Transverse colon (tissue), 4 donors: ENCODE data around the gene KLF7.

Experiments used
- EP300 ChIP-seq: sonication (generic); formaldehyde crosslinking; IDR thresholded peaks from one replicate; pipeline ENCODE4 v1.6.1; 2017; ENCODE audit warnings: antibody characterized with exemption, low read depth
- POLR2A ChIP-seq: fragments of 450-650 bp; IDR thresholded peaks from one replicate; pipeline ENCODE4 v1.6.1; 2016; ENCODE audit warnings: antibody characterized with exemption, mild to moderate bottlenecking, moderate library complexity
- POLR2AphosphoS5 ChIP-seq, 3 donors: sonication (generic); formaldehyde crosslinking; IDR thresholded peaks; one replicate each; pipeline ENCODE4 v1.6.1; 2016; ENCODE audit warnings: antibody characterized with exemption in 3 of 3
- TF ChIP-seq, protein P1 (sequence below), 5 experiments: fragments of 200-600 bp in 3 of 5; fragments of 450-650 bp in 2 of 5; sonication (generic) in 3 of 5; IDR thresholded peaks; 1 replicate in 2 of 5; 2 replicates in 3 of 5; pipeline ENCODE4 v1.5.1; 2016 to 2017; ENCODE audit warnings: antibody characterized with exemption in 5 of 5, inconsistent platforms in 3 of 5, mild to moderate bottlenecking in 2 of 5, moderate library complexity in 1 of 5

DNA sequence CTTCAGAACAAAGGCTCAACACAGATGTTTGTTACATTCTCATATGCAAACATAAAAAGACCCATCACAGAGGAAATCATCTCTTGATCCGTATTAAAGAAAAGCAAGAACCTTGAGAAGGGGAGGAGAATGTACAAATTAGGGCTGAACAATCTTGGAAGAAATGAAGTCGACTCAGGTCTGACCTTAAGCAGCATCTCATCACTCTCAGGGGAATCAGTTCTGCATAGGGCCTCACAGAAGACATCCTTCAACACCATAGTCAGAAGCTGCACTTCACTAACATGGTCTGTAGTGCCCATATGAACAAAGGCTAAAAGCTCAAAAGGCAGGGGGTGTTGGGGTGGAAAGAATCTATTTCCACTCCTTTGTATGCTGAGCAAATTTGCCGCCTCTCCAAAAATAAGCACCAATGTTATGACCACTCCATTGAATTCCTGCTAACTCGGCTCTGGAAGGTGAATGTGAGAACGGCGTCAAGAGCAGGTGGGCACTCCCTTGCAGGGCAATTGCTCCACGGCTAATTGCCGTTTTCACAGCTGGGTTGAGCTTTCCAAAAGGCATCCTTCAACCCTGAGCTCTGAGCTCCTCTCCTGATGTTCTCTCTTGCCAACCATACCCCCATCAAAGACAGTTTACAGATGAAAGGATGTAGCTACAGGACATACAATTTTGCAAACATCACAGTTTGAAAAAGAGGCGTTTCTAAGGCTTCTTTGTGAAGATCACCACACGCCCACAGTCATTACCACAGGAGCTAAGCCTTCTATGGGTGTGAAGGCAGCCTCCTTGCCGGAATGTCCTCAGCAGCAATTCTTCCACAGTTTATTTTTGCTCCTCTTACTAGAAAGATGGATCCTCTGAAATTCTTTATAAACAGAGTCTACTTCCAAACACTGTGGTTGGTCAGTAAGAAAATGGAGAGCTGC lies 10.0 kb downstream of the KLF7 start:
- TF ChIP-seq, protein P1, sequence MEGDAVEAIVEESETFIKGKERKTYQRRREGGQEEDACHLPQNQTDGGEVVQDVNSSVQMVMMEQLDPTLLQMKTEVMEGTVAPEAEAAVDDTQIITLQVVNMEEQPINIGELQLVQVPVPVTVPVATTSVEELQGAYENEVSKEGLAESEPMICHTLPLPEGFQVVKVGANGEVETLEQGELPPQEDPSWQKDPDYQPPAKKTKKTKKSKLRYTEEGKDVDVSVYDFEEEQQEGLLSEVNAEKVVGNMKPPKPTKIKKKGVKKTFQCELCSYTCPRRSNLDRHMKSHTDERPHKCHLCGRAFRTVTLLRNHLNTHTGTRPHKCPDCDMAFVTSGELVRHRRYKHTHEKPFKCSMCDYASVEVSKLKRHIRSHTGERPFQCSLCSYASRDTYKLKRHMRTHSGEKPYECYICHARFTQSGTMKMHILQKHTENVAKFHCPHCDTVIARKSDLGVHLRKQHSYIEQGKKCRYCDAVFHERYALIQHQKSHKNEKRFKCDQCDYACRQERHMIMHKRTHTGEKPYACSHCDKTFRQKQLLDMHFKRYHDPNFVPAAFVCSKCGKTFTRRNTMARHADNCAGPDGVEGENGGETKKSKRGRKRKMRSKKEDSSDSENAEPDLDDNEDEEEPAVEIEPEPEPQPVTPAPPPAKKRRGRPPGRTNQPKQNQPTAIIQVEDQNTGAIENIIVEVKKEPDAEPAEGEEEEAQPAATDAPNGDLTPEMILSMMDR (IDR thresholded peaks at IDR 0.05) = no peak
- TF ChIP-seq POLR2A = no peak
- TF ChIP-seq EP300 = no peak
- TF ChIP-seq POLR2AphosphoS5 (IDR thresholded peaks at IDR 0.05) = no peak
